ENCODE data around the gene SH3BP2.

DNA sequence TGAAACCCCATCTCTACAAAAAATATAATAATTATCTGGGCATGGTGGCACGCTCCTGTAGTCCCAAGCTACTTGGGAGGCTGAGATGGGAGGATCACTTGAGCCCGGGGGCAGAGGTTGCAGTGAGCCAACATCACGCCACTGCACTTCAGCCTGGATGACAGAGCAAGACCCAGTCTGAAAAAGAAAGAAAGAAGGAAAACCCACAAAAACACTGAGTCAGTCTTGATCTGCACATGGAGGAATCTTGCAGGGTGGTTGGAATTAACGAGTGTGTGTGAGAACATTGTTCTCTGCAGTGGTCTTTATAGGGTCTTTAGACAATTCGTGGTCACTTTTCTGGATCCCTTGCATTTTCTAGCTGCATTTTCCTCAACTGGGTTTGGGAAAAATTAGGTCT lies 74.0 kb downstream of the SH3BP2 start:
- TF ChIP-seq, protein P1, sequence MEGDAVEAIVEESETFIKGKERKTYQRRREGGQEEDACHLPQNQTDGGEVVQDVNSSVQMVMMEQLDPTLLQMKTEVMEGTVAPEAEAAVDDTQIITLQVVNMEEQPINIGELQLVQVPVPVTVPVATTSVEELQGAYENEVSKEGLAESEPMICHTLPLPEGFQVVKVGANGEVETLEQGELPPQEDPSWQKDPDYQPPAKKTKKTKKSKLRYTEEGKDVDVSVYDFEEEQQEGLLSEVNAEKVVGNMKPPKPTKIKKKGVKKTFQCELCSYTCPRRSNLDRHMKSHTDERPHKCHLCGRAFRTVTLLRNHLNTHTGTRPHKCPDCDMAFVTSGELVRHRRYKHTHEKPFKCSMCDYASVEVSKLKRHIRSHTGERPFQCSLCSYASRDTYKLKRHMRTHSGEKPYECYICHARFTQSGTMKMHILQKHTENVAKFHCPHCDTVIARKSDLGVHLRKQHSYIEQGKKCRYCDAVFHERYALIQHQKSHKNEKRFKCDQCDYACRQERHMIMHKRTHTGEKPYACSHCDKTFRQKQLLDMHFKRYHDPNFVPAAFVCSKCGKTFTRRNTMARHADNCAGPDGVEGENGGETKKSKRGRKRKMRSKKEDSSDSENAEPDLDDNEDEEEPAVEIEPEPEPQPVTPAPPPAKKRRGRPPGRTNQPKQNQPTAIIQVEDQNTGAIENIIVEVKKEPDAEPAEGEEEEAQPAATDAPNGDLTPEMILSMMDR (optimal IDR thresholded peaks at IDR 0.05 in 1 of 3, IDR thresholded peaks at IDR 0.05 in 1 of 3, conservative IDR thresholded peaks at IDR 0.05 in 1 of 3; ENCODE audit: extremely low read depth in 1 of 3, insufficient read depth in 2 of 3, low read length in 3 of 3), result no peak
- TF ChIP-seq EZH2 (IDR thresholded peaks at IDR 0.05; ENCODE audit: low read length), result no peak

Measured in keratinocyte (primary cell).